ENCODE measurements around the gene PTPRH.

PTPRH gene

GRCh38 chr19:55246462-55247451 lies 37.5 kb upstream of the PTPRH start:
- no peak for DNase-seq

- DNase-seq, result no peak
Observed at GRCh38 chr19:55245236-55245904, 36.1 kb upstream of the PTPRH start.

GRCh38 chr19:55244004-55244680 lies 34.8 kb upstream of the PTPRH start:
- no peak for DNase-seq

- DNase-seq, result no peak
Observed at GRCh38 chr19:55242517-55242916, 33.2 kb upstream of the PTPRH start.

GRCh38 chr19:55241935-55242464 lies 32.7 kb upstream of the PTPRH start:
- DNase-seq, result no peak

- DNase-seq, result no peak
Observed at GRCh38 chr19:55241143-55241934, 32.0 kb upstream of the PTPRH start.

- peak in 6 of 56 donors; percentile 22 to 40 (median 29) for DNase-seq
Observed at GRCh38 chr19:55240713-55241020, 31.4 kb upstream of the PTPRH start.

GRCh38 chr19:55239004-55239403 lies 29.7 kb upstream of the PTPRH start:
- no peak for DNase-seq

GRCh38 chr19:55238030-55238429 lies 28.7 kb upstream of the PTPRH start:
- no peak for DNase-seq

GRCh38 chr19:55232986-55233385 lies 23.7 kb upstream of the PTPRH start:
- DNase-seq, result no peak

GRCh38 chr19:55232286-55232602 lies 22.9 kb upstream of the PTPRH start:
- no peak for DNase-seq

GRCh38 chr19:55231391-55232285 lies 22.3 kb upstream of the PTPRH start:
- no peak for DNase-seq

GRCh38 chr19:55230780-55231179 lies 21.5 kb upstream of the PTPRH start:
- DNase-seq, result no peak

- DNase-seq, result no peak
Observed at GRCh38 chr19:55230329-55230728, 21.0 kb upstream of the PTPRH start.

GRCh38 chr19:55229789-55230182 lies 20.5 kb upstream of the PTPRH start:
- no peak for DNase-seq

GRCh38 chr19:55229145-55229788 lies 20.0 kb upstream of the PTPRH start:
- DNase-seq, result no peak

GRCh38 chr19:55228403-55229031 lies 19.2 kb upstream of the PTPRH start, which contains the start of gene TMEM86B:
Gene TMEM86B (minus strand): TSS chr19:55228763. CDS start chr19:55228741, 22 bp downstream.
- DNase-seq, result no peak

GRCh38 chr19:55228015-55228391 lies 18.7 kb upstream of the PTPRH start:
- no peak for DNase-seq
